DND-41 (cell line): ENCODE data around the gene HYCC1.

Source experiments
- EZH2 ChIP-seq: IDR thresholded peaks from 3 replicates; pipeline ENCODE4 v1.6.1; 2012; ENCODE audit warnings: borderline replicate concordance, low read depth, mild to moderate bottlenecking, moderate library complexity, low read length, inconsistent platforms; ENCODE audit not compliant: severe bottlenecking
- TF ChIP-seq, protein P1 (sequence below): IDR thresholded peaks from 2 replicates; pipeline ENCODE4 v1.5.1; 2012; ENCODE audit warnings: borderline replicate concordance, low read length, moderate library complexity, mild to moderate bottlenecking; ENCODE audit not compliant: poor library complexity, severe bottlenecking; ENCODE audit errors: extremely low read depth

GRCh38 chr7:23002698-23003097 lies 11.2 kb downstream of the HYCC1 start:
- TF ChIP-seq EZH2: no peak
- TF ChIP-seq, protein P1, sequence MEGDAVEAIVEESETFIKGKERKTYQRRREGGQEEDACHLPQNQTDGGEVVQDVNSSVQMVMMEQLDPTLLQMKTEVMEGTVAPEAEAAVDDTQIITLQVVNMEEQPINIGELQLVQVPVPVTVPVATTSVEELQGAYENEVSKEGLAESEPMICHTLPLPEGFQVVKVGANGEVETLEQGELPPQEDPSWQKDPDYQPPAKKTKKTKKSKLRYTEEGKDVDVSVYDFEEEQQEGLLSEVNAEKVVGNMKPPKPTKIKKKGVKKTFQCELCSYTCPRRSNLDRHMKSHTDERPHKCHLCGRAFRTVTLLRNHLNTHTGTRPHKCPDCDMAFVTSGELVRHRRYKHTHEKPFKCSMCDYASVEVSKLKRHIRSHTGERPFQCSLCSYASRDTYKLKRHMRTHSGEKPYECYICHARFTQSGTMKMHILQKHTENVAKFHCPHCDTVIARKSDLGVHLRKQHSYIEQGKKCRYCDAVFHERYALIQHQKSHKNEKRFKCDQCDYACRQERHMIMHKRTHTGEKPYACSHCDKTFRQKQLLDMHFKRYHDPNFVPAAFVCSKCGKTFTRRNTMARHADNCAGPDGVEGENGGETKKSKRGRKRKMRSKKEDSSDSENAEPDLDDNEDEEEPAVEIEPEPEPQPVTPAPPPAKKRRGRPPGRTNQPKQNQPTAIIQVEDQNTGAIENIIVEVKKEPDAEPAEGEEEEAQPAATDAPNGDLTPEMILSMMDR: no peak
